ENCODE data around the gene SLC13A2. TPM values are rescaled to one million over a fixed set of nuclear protein-coding genes. Genes with fewer than 3 reads are reported as not detected.

Gene SLC13A2
- total and polyA plus RNA-seq, 9 of the 15 experiments (the other 6 are each of a cell fraction or from before 2014, with no cell fraction given): 0.13 TPM; not detected in 8

- TF ChIP-seq, protein P1, sequence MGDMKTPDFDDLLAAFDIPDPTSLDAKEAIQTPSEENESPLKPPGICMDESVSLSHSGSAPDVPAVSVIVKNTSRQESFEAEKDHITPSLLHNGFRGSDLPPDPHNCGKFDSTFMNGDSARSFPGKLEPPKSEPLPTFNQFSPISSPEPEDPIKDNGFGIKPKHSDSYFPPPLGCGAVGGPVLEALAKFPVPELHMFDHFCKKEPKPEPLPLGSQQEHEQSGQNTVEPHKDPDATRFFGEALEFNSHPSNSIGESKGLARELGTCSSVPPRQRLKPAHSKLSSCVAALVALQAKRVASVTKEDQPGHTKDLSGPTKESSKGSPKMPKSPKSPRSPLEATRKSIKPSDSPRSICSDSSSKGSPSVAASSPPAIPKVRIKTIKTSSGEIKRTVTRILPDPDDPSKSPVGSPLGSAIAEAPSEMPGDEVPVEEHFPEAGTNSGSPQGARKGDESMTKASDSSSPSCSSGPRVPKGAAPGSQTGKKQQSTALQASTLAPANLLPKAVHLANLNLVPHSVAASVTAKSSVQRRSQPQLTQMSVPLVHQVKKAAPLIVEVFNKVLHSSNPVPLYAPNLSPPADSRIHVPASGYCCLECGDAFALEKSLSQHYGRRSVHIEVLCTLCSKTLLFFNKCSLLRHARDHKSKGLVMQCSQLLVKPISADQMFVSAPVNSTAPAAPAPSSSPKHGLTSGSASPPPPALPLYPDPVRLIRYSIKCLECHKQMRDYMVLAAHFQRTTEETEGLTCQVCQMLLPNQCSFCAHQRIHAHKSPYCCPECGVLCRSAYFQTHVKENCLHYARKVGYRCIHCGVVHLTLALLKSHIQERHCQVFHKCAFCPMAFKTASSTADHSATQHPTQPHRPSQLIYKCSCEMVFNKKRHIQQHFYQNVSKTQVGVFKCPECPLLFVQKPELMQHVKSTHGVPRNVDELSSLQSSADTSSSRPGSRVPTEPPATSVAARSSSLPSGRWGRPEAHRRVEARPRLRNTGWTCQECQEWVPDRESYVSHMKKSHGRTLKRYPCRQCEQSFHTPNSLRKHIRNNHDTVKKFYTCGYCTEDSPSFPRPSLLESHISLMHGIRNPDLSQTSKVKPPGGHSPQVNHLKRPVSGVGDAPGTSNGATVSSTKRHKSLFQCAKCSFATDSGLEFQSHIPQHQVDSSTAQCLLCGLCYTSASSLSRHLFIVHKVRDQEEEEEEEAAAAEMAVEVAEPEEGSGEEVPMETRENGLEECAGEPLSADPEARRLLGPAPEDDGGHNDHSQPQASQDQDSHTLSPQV (IDR thresholded peaks at IDR 0.05): no peak
- TF ChIP-seq ZNF274 (IDR thresholded peaks at IDR 0.05; ENCODE audit: borderline replicate concordance, low read depth, low read length) (no peak), HDAC2 (IDR thresholded peaks at IDR 0.05) (no peak), MCM5 (IDR thresholded peaks at IDR 0.05; ENCODE audit: low read depth) (no peak)
These were observed 57.5 kb downstream of the SLC13A2 start (continued) for GRCh38 chr17:28530926-28531325.

- in situ Hi-C loops (cut with MboI) (no loop called here), intact Hi-C loops (cut with micrococcal nuclease) (no loop called here)
- Histone ChIP-seq H3K4me2 (ENCODE audit: insufficient read depth, low read length) (no peak overlapping the region), H3K27ac (ENCODE audit: extremely low read depth, low read depth, low read length) (no peak overlapping the region), H2AFZ (ENCODE audit: low read depth, low read length) (no peak overlapping the region), H3K4me3 (no peak overlapping the region), H4K20me1 (replicated peaks; ENCODE audit: control insufficient read depth, insufficient read depth, low read length) (0 out of 2 replicates have a peak, but pooled peaks cover 13% of the 10 kb centered on the region), H3K9ac (ENCODE audit: insufficient read depth in 1 of 2, low read depth in 2 of 2, low read length in 2 of 2) (no peak overlapping the region), H3K36me3 (ENCODE audit: control insufficient read depth, insufficient read depth, low read length) (no peaks in the 10 kb centered on the region), H3K79me2 (ENCODE audit: control insufficient read depth, insufficient read depth, low read length) (no peaks in the 10 kb centered on the region), H3K9me1 (ENCODE audit: control insufficient read depth, insufficient read depth, low read length) (no peaks in the 10 kb centered on the region), H3K27me3 (ENCODE audit: control insufficient read depth in 2 of 2, insufficient read depth in 2 of 2, low read length in 2 of 2) (peaks cover 5 to 35% of the 10 kb centered on the region in 2 experiments; a peak in 4 of 5 replicates), H3K9me3 (replicated peaks; ENCODE audit: control insufficient read depth, insufficient read depth, low read depth, low read length) (no peaks in the 10 kb centered on the region), H3K4me1 (replicated peaks in 1 of 2; ENCODE audit: control insufficient read depth in 2 of 2, insufficient read depth in 2 of 2, low read length in 2 of 2) (peaks cover 10 to 25% of the 10 kb centered on the region in 2 experiments; a peak in 4 of 5 replicates)
- FAIRE-seq: no peak
- ChIA-PET CTCF (ENCODE audit: low intra/inter-chr PET ratio) (no interaction called here), POLR2A (interaction anchor here (0.6 to 1.5 kb wide), 3 partner anchors 18 to 64 kb away, joined by 3 to 6 read pairs (median 4); no protein-coding TSS in a partner anchor)
- DNase-seq (ENCODE audit: extremely low read depth in 1 of 4, low spot score in 3 of 4): no peak
- TF ChIP-seq ZNF24 (IDR thresholded peaks at IDR 0.05) (no peak), RBM25 (IDR thresholded peaks at IDR 0.05; ENCODE audit: low read depth, low read length, severe bottlenecking) (peak; percentile 58), MEIS2 (IDR thresholded peaks at IDR 0.05; ENCODE audit: partially characterized antibody) (no peak), FOS (IDR thresholded peaks at IDR 0.05; ENCODE audit: extremely low read depth, insufficient read length) (no peak), ZNF766 (CRISPR knock-in tag; conservative IDR thresholded peaks at IDR 0.05) (no peak), ZNF280A (IDR thresholded peaks at IDR 0.05; ENCODE audit: low read depth, partially characterized antibody) (no peak), ETV5 (CRISPR knock-in tag; IDR thresholded peaks at IDR 0.05; ENCODE audit: low read depth) (no peak), ZNF551 (CRISPR knock-in tag; IDR thresholded peaks at IDR 0.05) (no peak), STAT5B (CRISPR knock-in tag; IDR thresholded peaks at IDR 0.05) (no peak)
- ATAC-seq: no peak
- 0% methylated on average over 6 of the region's 7 CpGs for WGBS (ENCODE audit: insufficient coverage, low coverage, missing lambda C conversion rate)
- BruUV-seq (replicated peaks): no TSS peak
These were observed 58.9 kb downstream of the SLC13A2 start for GRCh38 chr17:28532050-28532960.
